AG04450 (cell line): Measurements from ENCODE around the gene IER3IP1. TPM values are rescaled to one million over a fixed set of nuclear protein-coding genes. Genes with fewer than 3 reads are reported as not detected.

Experiments used
- CTCF ChIA-PET: fragments of 300-600, 350-600 bp; formaldehyde crosslinking; extraction: SDS; loops from one replicate; lab custom pipeline; 2022; ENCODE audit warnings: antibody characterized with exemption, inconsistent platforms; lab: Charles Lee
- POLR2A ChIA-PET: fragments of 350-600 bp; formaldehyde crosslinking; extraction: SDS; loops from one replicate; lab custom pipeline; 2021; ENCODE audit warnings: antibody characterized with exemption, inconsistent platforms; lab: Yijun Ruan, JAX
- DNase-seq: peaks from one replicate; pipeline ENCODE4 v3.0.0-alpha.2; 2011; ENCODE audit warnings: low read depth, low spot score
- H3K27ac ChIP-seq: one replicate; pipeline ENCODE4 v1.5.1; 2012; ENCODE audit warnings: low read depth, low read length, control low read depth
- H3K27me3 ChIP-seq: one replicate; pipeline ENCODE4 v1.6.0; 2012; ENCODE audit warnings: low read length; ENCODE audit not compliant: control insufficient read depth, insufficient read depth
- H3K4me3 ChIP-seq: 2 replicates; pipeline ENCODE4 v1.5.1; 2011; ENCODE audit warnings: mild to moderate bottlenecking, low read depth, low read length, control low read depth
- H3K9me3 ChIP-seq: 2 replicates; pipeline ENCODE4 v1.5.1; 2012; ENCODE audit warnings: low read length; ENCODE audit not compliant: control insufficient read depth, insufficient read depth
- CTCF ChIP-seq: IDR thresholded peaks from 2 replicates; pipeline ENCODE4 v1.5.1; 2011; ENCODE audit warnings: low read depth, low read length, control low read depth, inconsistent platforms
- polyA plus RNA-seq: library from polyadenylated mRNA; depleted of rRNA; stranded (reverse); fragments of >200 nt; gene quantifications from 2 replicates; pipeline ENCODE4 v1.2.3, GENCODE V29; 2011

IER3IP1 gene
- polyA plus RNA-seq, 1 experiment: 28.6 TPM

DNA sequence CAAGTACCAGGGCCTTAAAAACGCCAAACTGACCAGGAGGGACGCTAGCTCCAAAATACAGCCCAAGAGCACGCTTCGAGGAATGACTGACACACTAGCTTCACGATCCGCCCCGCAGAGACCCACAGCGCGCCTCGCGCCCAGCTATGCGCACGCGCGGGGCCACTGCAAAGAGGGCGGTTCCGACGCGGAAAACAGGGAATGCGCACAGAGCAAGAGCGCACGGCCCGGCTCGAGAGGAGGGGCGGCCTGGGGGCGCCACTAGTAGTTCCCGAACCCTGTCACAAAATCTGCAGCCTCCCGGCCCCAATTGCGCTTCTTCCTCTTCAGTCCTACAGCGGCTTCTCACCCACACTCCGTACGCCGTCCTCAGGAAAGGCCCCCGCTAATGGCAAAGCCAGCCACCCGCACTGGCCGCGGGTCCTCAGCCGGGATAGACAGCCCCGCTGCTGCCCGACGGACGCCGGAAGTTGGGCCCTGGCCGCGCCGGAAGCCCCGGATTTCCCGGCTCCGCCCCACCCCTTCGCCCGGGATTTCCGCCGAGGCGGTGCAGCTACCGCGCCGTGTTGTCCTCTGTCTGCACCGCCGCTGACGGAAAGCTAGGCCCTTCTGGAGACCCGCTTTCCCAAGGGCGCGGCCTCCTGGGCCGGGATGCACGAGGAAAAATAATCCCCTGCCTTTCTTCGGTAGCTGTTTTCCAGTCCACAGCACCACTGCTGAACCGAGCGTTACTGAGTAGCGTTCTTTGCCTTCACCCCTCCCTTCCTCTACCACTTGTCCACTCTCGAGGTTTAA is 25.9 kb downstream of the IER3IP1 start, which contains the start of gene HDHD2:
TSS of gene HDHD2 (minus strand) at position 472 of the 795 bp plus-strand sequence. CDS start 14,061 bp downstream, outside the sequence.
- Histone ChIP-seq H3K9me3 (no peaks in the 10 kb centered on the region; the same call in 1 of the 2 replicates), H3K27ac (peak within 1 kb of the TSS; percentile 93), H3K27me3 (no peaks in the 10 kb centered on the region), H3K4me3 (peak within 1 kb of the TSS; percentile 87)
- CTCF ChIA-PET: interaction anchor here (0.6 to 2.1 kb wide), 4 partner anchors 11 to 599 kb away, joined by 4 to 6 read pairs (median 4); no protein-coding TSS in a partner anchor
- DNase-seq: peak; percentile 27
- POLR2A ChIA-PET: interaction anchor here (0.5 to 1.5 kb wide), 9 partner anchors 9 to 781 kb away, joined by 3 to 4 read pairs (median 4); partner anchors contain the start of genes KATNAL2 and PIAS2
- no peak for TF ChIP-seq CTCF

- POLR2A ChIA-PET: interaction anchor here (0.7 to 1.5 kb wide), 7 partner anchors 10 to 782 kb away, joined by 3 to 4 read pairs (median 4); no protein-coding TSS in a partner anchor
- Histone ChIP-seq H3K27ac (peak overlapping the region; percentile 93), H3K27me3 (no peaks in the 10 kb centered on the region), H3K9me3 (no peaks in the 10 kb centered on the region; the same call in 1 of the 2 replicates), H3K4me3 (peak overlapping the region; percentile 87)
- DNase-seq: no peak
- TF ChIP-seq CTCF: no peak
- CTCF ChIA-PET: interaction anchor here (0.6 to 2.1 kb wide), 3 partner anchors 11 to 599 kb away, joined by 4 to 6 read pairs (median 5); no protein-coding TSS in a partner anchor
Measured at GRCh38 chr18:47149457-47150028, 26.6 kb downstream of the IER3IP1 start.

- no peak for TF ChIP-seq CTCF
- ChIA-PET CTCF (interaction anchor here (0.7 kb wide), 1 partner anchor 560 kb away, joined by 5 read pairs; no protein-coding TSS in a partner anchor), POLR2A (interaction anchor here (0.6 kb wide), 1 partner anchor 47 kb away, joined by 3 read pairs; no protein-coding TSS in a partner anchor)
- Histone ChIP-seq H3K4me3 (no peak overlapping the region), H3K27me3 (no peaks in the 10 kb centered on the region), H3K9me3 (no peaks in the 10 kb centered on the region; the same call in 1 of the 2 replicates), H3K27ac (no peak overlapping the region)
- no peak for DNase-seq
Measured at GRCh38 chr18:47146206-47146605, 30.0 kb downstream of the IER3IP1 start.

DNA sequence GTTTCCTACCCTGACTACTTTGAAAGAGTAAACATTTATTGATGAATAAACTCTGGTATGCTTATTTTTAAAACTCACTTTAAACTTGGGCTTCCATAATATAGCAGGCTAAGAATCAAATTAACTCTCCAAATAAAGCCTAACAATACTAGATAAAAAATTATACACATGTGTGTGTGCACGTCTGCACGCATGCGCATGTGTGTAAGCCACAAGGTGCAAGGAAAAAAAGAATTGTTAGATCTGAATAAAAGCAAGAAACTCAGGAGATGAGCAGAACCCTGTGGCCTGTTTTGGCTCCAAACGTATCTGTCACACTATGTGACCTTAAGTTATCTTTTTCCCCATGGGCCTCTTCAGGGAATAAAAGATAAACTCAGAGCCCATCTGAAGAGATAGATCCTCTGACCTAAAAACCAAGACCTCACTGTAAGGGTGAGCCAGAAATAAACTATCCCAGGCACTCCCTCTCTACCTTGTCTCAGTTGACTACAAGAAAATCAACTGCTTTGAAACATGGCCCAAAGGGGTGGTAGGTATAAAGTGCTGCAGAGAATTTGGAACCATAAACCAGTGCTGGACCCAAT is 32.2 kb downstream of the IER3IP1 start:
- ChIA-PET CTCF (no interaction called here), POLR2A (no interaction called here)
- Histone ChIP-seq H3K4me3 (no peak overlapping the region), H3K27me3 (no peaks in the 10 kb centered on the region), H3K9me3 (no peaks in the 10 kb centered on the region), H3K27ac (no peak overlapping the region)
- no peak for DNase-seq
- no peak for TF ChIP-seq CTCF
